Breast epithelium (tissue), 4 donors: ENCODE measurements around the gene ARCN1. TPM values are rescaled to one million over a fixed set of nuclear protein-coding genes. Genes with fewer than 3 reads are reported as not detected.

Experiments used
- DNase-seq, 2 donors: peaks; one replicate each; pipeline ENCODE4 v3.0.0-alpha.2; 2019; ENCODE audit warnings: low spot score in 2 of 2
- H3K27ac ChIP-seq, 2 donors: fragments of 200-600 bp; sonication (generic) in 1 of 2; one replicate each; pipeline ENCODE4 v1.5.1; 2016 to 2019; ENCODE audit warnings: mild to moderate bottlenecking in 1 of 2
- H3K27me3 ChIP-seq, 2 donors: fragments of 200-600 bp; sonication (generic) in 1 of 2; one replicate each; pipeline versions ENCODE4 v1.5.1 to v1.6.0; 2017 to 2019; ENCODE audit warnings: control low read depth in 1 of 2, mild to moderate bottlenecking in 1 of 2
- H3K36me3 ChIP-seq: fragments of 200-600 bp; one replicate; pipeline ENCODE4 v1.5.1; 2019
- H3K4me1 ChIP-seq, 2 donors: fragments of 200-600 bp; sonication (generic); one replicate each; pipeline ENCODE4 v1.5.1; 2016 to 2019; ENCODE audit warnings: control low read depth in 1 of 2
- H3K4me3 ChIP-seq, 3 donors: fragments of 200-600 bp; sonication (generic); 1 replicate in 2 of 3; 2 replicates in 1 of 3; pipeline ENCODE4 v1.5.1; 2016 to 2019; ENCODE audit warnings: mild to moderate bottlenecking in 3 of 3, moderate library complexity in 2 of 3
- H3K9me3 ChIP-seq, 2 donors: fragments of 200-600 bp; sonication (generic) in 1 of 2; one replicate each; pipeline ENCODE4 v1.5.1; 2016 to 2019; ENCODE audit warnings: control low read depth in 1 of 2
- CTCF ChIP-seq, 3 donors: fragments of 450-650 bp; IDR thresholded peaks; one replicate each; pipeline ENCODE4 v1.5.1; 2016 to 2017; ENCODE audit warnings: antibody characterized with exemption in 3 of 3, mild to moderate bottlenecking in 3 of 3, moderate library complexity in 3 of 3
- POLR2A ChIP-seq: fragments of 450-650 bp; IDR thresholded peaks from one replicate; pipeline ENCODE4 v1.6.1; 2016; ENCODE audit warnings: antibody characterized with exemption, mild to moderate bottlenecking, moderate library complexity
- POLR2AphosphoS5 ChIP-seq, 3 donors: sonication (generic); formaldehyde crosslinking; IDR thresholded peaks; one replicate each; pipeline ENCODE4 v1.6.1; 2017; ENCODE audit warnings: antibody characterized with exemption in 3 of 3
- intact Hi-C: fragments of 100-400 bp; cut with DNase I; formaldehyde crosslinking; loops from one replicate; pipeline ENCODE4 v1.15.1; 2023; ENCODE audit warnings: low total_unique reads
- total RNA-seq, 3 donors: library from RNA; depleted of rRNA; stranded (reverse); fragments of >200 nt; gene quantifications; one replicate each; pipeline ENCODE4 v1.1.0, GENCODE V29; 2016

ARCN1 gene
- total RNA-seq, 3 donors from 2014 or later: 94.1 to 99.1 (median 98.6) TPM

- intact Hi-C loops: no loop called here
- H3K27ac ChIP-seq: peak overlapping the region in 1 of 2 donors; percentile 46
- no peaks in the 10 kb centered on the region for H3K36me3 ChIP-seq
- H3K4me1 ChIP-seq: peaks cover 0 to under 1% of the 10 kb centered on the region in 2 donors
- TF ChIP-seq POLR2A (no peak), POLR2AphosphoS5 (IDR thresholded peaks at IDR 0.05) (no peak), CTCF (IDR thresholded peaks at IDR 0.05) (no peak)
- no peaks in the 10 kb centered on the region for H3K9me3 ChIP-seq
- H3K4me3 ChIP-seq: no peak overlapping the region
- DNase-seq: no peak
- no peaks in the 10 kb centered on the region for H3K27me3 ChIP-seq
These were observed 56.2 kb downstream of the ARCN1 start for GRCh38 chr11:118628432-118628831.

GRCh38 chr11:118628861-118629549 is 56.8 kb downstream of the ARCN1 start:
- no peaks in the 10 kb centered on the region for H3K9me3 ChIP-seq
- TF ChIP-seq POLR2AphosphoS5 (IDR thresholded peaks at IDR 0.05): no peak
- TF ChIP-seq POLR2A: no peak
- TF ChIP-seq CTCF (IDR thresholded peaks at IDR 0.05): no peak
- no peaks in the 10 kb centered on the region for H3K36me3 ChIP-seq
- peaks cover 0 to 4% of the 10 kb centered on the region in 2 donors for H3K4me1 ChIP-seq
- DNase-seq: no peak
- no peaks in the 10 kb centered on the region for H3K27me3 ChIP-seq
- intact Hi-C loops: no loop called here
- H3K27ac ChIP-seq: peak overlapping the region in 1 of 2 donors; percentile 46
- no peak overlapping the region for H3K4me3 ChIP-seq

- H3K9me3 ChIP-seq: no peaks in the 10 kb centered on the region
- no peaks in the 10 kb centered on the region for H3K36me3 ChIP-seq
- no peak for DNase-seq
- no peak for TF ChIP-seq CTCF (IDR thresholded peaks at IDR 0.05)
- TF ChIP-seq POLR2A: no peak
- no peak for TF ChIP-seq POLR2AphosphoS5 (IDR thresholded peaks at IDR 0.05)
- H3K27me3 ChIP-seq: no peaks in the 10 kb centered on the region
- H3K27ac ChIP-seq: peak overlapping the region; percentile 14 to 30
- H3K4me1 ChIP-seq: peaks cover 3 to 11% of the 10 kb centered on the region in 2 donors
- no peak overlapping the region for H3K4me3 ChIP-seq
- intact Hi-C loops: no loop called here
These were observed 57.8 kb downstream of the ARCN1 start for GRCh38 chr11:118629761-118630661.

- Histone ChIP-seq H3K9me3 (no peaks in the 10 kb centered on the region), H3K36me3 (no peaks in the 10 kb centered on the region), H3K4me1 (peaks cover 5 to 11% of the 10 kb centered on the region in 2 donors), H3K27ac (no peak overlapping the region), H3K4me3 (no peak overlapping the region), H3K27me3 (no peaks in the 10 kb centered on the region)
- TF ChIP-seq CTCF (IDR thresholded peaks at IDR 0.05) (no peak), POLR2AphosphoS5 (IDR thresholded peaks at IDR 0.05) (no peak), POLR2A (no peak)
- intact Hi-C loops: no loop called here
- no peak for DNase-seq
These were observed 59.1 kb downstream of the ARCN1 start for GRCh38 chr11:118631142-118631909.
